Stomach (tissue), 9 donors: Measurements from ENCODE around the gene WDR12. TPM values are rescaled to one million over a fixed set of nuclear protein-coding genes. Genes with fewer than 3 reads are reported as not detected.
A peak's percentile ranks its signal among the peaks of the same experiment; 100 is the strongest.

Experiments
- DNase-seq, 2 donors: peaks; one replicate each; pipeline versions ENCODE4 v3.0.0 to v3.0.0-alpha.2; 2013 to 2019
- H3K27ac ChIP-seq, 5 donors: fragments of 200-600 bp in 4 of 5; sonication (generic) in 4 of 5; one replicate each; pipeline ENCODE4 v1.5.1; 2013 to 2019; ENCODE audit warnings: mild to moderate bottlenecking in 1 of 5, moderate library complexity in 1 of 5
- H3K27me3 ChIP-seq, 3 donors: fragments of 200-600 bp; sonication (generic); one replicate each; pipeline ENCODE4 v1.5.1; 2017 to 2019; ENCODE audit warnings: mixed run types in 1 of 3
- H3K36me3 ChIP-seq, 4 donors: fragments of 200-600 bp; sonication (generic); 1 replicate in 3 of 4; 2 replicates in 1 of 4; pipeline ENCODE4 v1.5.1; 2016 to 2019
- H3K4me1 ChIP-seq, 4 donors: fragments of 200-600 bp; sonication (generic); one replicate each; pipeline ENCODE4 v1.5.1; 2016 to 2019
- H3K4me3 ChIP-seq, 4 donors: fragments of 200-600 bp; sonication (generic) in 3 of 4; one replicate each; pipeline ENCODE4 v1.5.1; 2016 to 2019; ENCODE audit warnings: mild to moderate bottlenecking in 1 of 4
- H3K9me3 ChIP-seq, 4 donors: fragments of 200-600 bp; sonication (generic); one replicate each; pipeline ENCODE4 v1.5.1; 2016 to 2019
- EP300 ChIP-seq: sonication (generic); formaldehyde crosslinking; IDR thresholded peaks from one replicate; pipeline ENCODE4 v1.6.1; 2017; ENCODE audit warnings: antibody characterized with exemption
- POLR2A ChIP-seq, 4 donors: fragments of 450-650 bp; IDR thresholded peaks; one replicate each; pipeline ENCODE4 v1.6.1; 2016; ENCODE audit warnings: antibody characterized with exemption in 4 of 4, control low read depth in 2 of 4, mild to moderate bottlenecking in 1 of 4, moderate library complexity in 1 of 4
- POLR2AphosphoS5 ChIP-seq, 3 donors: sonication (generic); formaldehyde crosslinking; IDR thresholded peaks; one replicate each; pipeline ENCODE4 v1.6.1; 2016; ENCODE audit warnings: antibody characterized with exemption in 3 of 3
- WGBS, 5 donors: extraction: QIAGEN DNeasy Blood & Tissue Kit in 3 of 5; methylation state at CpG; one replicate each; pipeline versions ENCODE4 v1.1.5 to v1.1.7; 2013 to 2018; 5-methylcytosine and 5-hydroxymethylcytosine counted together
- intact Hi-C: fragments of 100-400 bp; cut with DNase I; formaldehyde crosslinking; loops from one replicate; pipeline ENCODE4 v1.15.1; 2023; ENCODE audit warnings: low total_unique reads
- polyA plus RNA-seq, 3 donors: library from polyadenylated mRNA; stranded (reverse); fragments of 200-250 nt; gene quantifications; one replicate each; pipeline ENCODE4 v1.2.3, GENCODE V29; 2013
- total RNA-seq, 5 donors: library from RNA; depleted of rRNA; stranded (reverse); fragments of >200 nt; gene quantifications; one replicate each; pipeline versions ENCODE4 v1.1.0 to v1.2.3, GENCODE V29; 2014 to 2016
- TF ChIP-seq, protein P1 (sequence below), 7 experiments: fragments of 450-650 bp in 4 of 7; fragments of 200-600 bp in 3 of 7; sonication (generic) in 3 of 7; IDR thresholded peaks; one replicate each; pipeline ENCODE4 v1.5.1; 2016 to 2019; ENCODE audit warnings: antibody characterized with exemption in 7 of 7, control low read depth in 2 of 7, mild to moderate bottlenecking in 1 of 7
- donor health status: healthy with polysubstance abuse.
- donor health status: Bipolar disorder and iron deficiency.
- donor health status: healthy.

WDR12 gene
- total and polyA plus RNA-seq, 8 donors: 1.7 to 40.9 (median 10.1) TPM; not detected in 1

DNA sequence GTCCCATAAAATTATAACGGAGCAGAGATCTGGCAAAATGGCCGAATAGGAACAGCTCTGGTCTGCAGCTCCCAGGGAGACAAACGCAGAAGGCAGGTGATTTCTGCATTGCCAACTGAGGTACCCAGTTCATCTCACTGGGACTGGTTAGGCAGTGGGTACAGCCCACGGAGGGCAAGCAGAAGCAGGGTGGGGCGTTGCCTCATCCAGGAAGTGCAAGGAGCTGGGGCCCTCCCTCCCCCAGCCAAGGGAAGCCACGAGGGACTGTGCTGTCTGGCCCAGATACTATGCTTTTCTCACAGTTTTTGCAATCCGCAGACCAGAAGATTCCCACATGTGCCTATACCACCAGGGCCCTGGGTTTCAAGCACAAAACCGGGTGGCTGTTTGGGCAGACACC, 62.7 kb downstream of the WDR12 start:
- peaks cover 0 to 6% (median 0%) of the 10 kb centered on the region in 4 donors for H3K36me3 ChIP-seq
- WGBS, 5 donors: 71 to 78% (median 75%) methylated on average over 8 of the region's 8 CpGs
- H3K27ac ChIP-seq: no peak overlapping the region
- H3K4me3 ChIP-seq: no peak overlapping the region
- no peaks in the 10 kb centered on the region for H3K9me3 ChIP-seq
- TF ChIP-seq POLR2A (IDR thresholded peaks at IDR 0.05) (no peak), POLR2AphosphoS5 (IDR thresholded peaks at IDR 0.05) (no peak), EP300 (no peak)
- TF ChIP-seq, protein P1, sequence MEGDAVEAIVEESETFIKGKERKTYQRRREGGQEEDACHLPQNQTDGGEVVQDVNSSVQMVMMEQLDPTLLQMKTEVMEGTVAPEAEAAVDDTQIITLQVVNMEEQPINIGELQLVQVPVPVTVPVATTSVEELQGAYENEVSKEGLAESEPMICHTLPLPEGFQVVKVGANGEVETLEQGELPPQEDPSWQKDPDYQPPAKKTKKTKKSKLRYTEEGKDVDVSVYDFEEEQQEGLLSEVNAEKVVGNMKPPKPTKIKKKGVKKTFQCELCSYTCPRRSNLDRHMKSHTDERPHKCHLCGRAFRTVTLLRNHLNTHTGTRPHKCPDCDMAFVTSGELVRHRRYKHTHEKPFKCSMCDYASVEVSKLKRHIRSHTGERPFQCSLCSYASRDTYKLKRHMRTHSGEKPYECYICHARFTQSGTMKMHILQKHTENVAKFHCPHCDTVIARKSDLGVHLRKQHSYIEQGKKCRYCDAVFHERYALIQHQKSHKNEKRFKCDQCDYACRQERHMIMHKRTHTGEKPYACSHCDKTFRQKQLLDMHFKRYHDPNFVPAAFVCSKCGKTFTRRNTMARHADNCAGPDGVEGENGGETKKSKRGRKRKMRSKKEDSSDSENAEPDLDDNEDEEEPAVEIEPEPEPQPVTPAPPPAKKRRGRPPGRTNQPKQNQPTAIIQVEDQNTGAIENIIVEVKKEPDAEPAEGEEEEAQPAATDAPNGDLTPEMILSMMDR (IDR thresholded peaks at IDR 0.05): no peak
- H3K27me3 ChIP-seq: no peaks in the 10 kb centered on the region
- intact Hi-C loops: no loop called here
- peak in 1 of 2 donors; percentile 16 for DNase-seq
- H3K4me1 ChIP-seq: no peaks in the 10 kb centered on the region

DNA sequence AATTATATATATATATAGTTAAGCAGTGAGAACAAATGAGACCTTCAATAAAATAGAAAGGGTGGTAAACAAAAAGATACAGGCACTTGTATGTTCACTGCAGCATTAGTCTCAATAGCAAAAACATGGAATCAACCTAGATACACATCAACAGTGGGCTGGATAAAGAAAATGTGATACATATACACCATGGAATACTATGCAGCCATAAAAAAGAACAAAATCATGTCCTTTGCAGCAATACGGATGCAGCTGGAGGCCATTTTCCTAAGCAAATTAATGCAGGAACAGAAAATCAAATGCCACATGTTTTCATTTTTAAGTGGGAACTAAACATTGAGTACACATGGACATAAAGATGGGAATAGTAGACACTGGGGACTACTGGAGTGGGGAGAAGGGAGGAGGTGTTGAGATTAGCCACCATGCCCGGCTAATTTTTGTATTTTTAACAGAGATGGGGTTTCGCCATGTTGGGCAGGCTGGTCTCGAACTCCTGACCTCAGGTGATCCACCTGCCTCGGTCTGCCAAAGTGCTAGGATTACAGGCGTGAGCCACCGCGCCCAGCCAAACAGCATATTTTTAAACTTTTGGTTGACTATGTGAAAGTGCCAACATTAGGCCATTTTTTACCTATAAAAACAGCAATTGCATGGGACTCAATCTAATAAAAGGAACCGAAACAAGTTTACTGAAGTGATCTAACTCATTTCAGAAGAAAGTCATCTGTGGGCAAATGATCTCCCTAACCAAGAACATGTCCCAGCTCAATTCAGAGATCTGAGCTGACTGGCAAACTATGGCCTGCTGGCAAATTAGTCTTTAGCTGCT, 63.6 kb downstream of the WDR12 start:
- WGBS, 5 donors: 87 to 97% (median 94%) methylated on average over 9 of the region's 9 CpGs
- H3K27me3 ChIP-seq: no peaks in the 10 kb centered on the region
- peaks cover 0 to 7% (median 2%) of the 10 kb centered on the region in 4 donors for H3K9me3 ChIP-seq
- H3K27ac ChIP-seq: no peak overlapping the region
- no peak overlapping the region for H3K4me3 ChIP-seq
- no peaks in the 10 kb centered on the region for H3K4me1 ChIP-seq
- H3K36me3 ChIP-seq: peaks cover 0 to 6% (median 0%) of the 10 kb centered on the region in 4 donors
- intact Hi-C loops: no loop called here
- DNase-seq: no peak
- no peak for TF ChIP-seq POLR2A (IDR thresholded peaks at IDR 0.05)
- TF ChIP-seq, protein P1 (IDR thresholded peaks at IDR 0.05): no peak
- no peak for TF ChIP-seq POLR2AphosphoS5 (IDR thresholded peaks at IDR 0.05)
- no peak for TF ChIP-seq EP300

DNA sequence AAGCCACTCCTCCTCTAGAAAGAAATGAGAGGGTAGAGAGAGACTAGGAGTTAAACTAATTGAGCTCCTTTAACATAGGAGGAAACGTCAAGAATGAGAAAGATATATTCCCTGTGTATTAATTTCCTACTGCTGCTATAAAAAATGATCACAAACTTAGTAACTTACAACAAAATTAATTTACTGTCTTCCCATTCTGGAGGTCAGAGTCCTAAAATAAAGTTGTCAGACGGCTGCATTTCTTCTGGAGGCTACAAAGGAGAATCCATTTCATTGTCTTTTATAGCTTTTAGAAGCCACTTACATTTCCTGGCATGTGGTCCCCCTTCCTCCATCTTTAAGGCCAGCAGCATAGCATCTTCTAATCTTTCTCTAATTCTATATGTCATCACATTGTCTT, 66.8 kb downstream of the WDR12 start:
- Histone ChIP-seq H3K27me3 (no peaks in the 10 kb centered on the region), H3K4me3 (no peak overlapping the region), H3K9me3 (peaks cover 3 to 7% (median 5%) of the 10 kb centered on the region in 4 donors), H3K27ac (no peak overlapping the region), H3K4me1 (no peaks in the 10 kb centered on the region), H3K36me3 (peaks cover 0 to 6% (median 0%) of the 10 kb centered on the region in 4 donors)
- intact Hi-C loops: no loop called here
- no peak for DNase-seq
- WGBS, 5 donors: 73 to 94% (median 83%) methylated on average over 2 of the region's 2 CpGs
- TF ChIP-seq POLR2A (IDR thresholded peaks at IDR 0.05) (no peak), EP300 (no peak), POLR2AphosphoS5 (IDR thresholded peaks at IDR 0.05) (no peak)
- TF ChIP-seq, protein P1 (IDR thresholded peaks at IDR 0.05): no peak

DNA sequence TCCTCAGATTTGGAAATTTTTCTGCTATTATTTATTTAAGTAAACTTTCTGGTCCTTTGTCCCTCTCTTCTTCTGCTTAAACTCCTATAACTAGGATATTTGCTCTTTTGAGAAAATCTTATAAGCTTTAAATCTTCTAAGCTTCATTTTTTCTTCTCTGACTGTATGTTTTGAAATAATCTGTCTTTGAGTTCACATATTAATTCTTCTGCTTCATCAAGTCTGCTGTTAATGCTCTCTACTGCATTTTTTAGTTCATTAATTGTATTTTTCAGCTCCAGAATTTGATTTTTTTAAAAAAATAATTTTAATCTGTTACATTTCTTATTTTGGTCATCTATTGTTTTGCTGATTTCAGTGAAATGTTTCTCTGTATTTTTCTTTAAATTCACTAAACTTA, 68.8 kb downstream of the WDR12 start:
- H3K4me3 ChIP-seq: no peak overlapping the region
- no peak for DNase-seq
- H3K9me3 ChIP-seq: peaks cover 3 to 7% (median 5%) of the 10 kb centered on the region in 4 donors
- no peaks in the 10 kb centered on the region for H3K36me3 ChIP-seq
- no peaks in the 10 kb centered on the region for H3K27me3 ChIP-seq
- no peaks in the 10 kb centered on the region for H3K4me1 ChIP-seq
- intact Hi-C loops: no loop called here
- TF ChIP-seq POLR2AphosphoS5 (IDR thresholded peaks at IDR 0.05) (no peak), EP300 (no peak), POLR2A (IDR thresholded peaks at IDR 0.05) (no peak)
- TF ChIP-seq, protein P1 (IDR thresholded peaks at IDR 0.05): no peak
- H3K27ac ChIP-seq: no peak overlapping the region
